Measurements from ENCODE around the gene PACS1.

GRCh38 chr11:66293352-66293751, 223.3 kb downstream of the PACS1 start:
- TF ChIP-seq CTCF (IDR thresholded peaks at IDR 0.05) (no peak), POLR2A (IDR thresholded peaks at IDR 0.05) (no peak)
